SK-N-SH treated with all-trans-retinoic acid at 6 μM for 48 hours (cell line): ENCODE results near the gene SERPINA1.

ENCODE experiments used
- ATAC-seq: fragments of 200-7000 bp; cut with Tn5 transposase; 3 replicates; pipeline ENCODE4 v1.9.1; 2020; ENCODE audit warnings: mild to moderate bottlenecking, moderate library complexity
- ARNTL ChIP-seq: fragments of 450-650 bp; formaldehyde crosslinking; IDR thresholded peaks from 2 replicates; pipeline ENCODE4 v1.5.0; 2020; ENCODE audit warnings: low read depth, mild to moderate bottlenecking, moderate library complexity, borderline replicate concordance
- BACH2 ChIP-seq: fragments of 250-450 bp; sonication (Bioruptor Pico); IDR thresholded peaks from 2 replicates; pipeline ENCODE4 v1.9.0; 2021; ENCODE audit warnings: mild to moderate bottlenecking, borderline replicate concordance
- CREB5 ChIP-seq: fragments of 250-450 bp; sonication (Bioruptor Pico); IDR thresholded peaks from 2 replicates; pipeline ENCODE4 v1.5.1; 2020; ENCODE audit warnings: low read depth, mild to moderate bottlenecking, moderate library complexity
- CSRNP3 ChIP-seq: fragments of 250-450 bp; sonication (Bioruptor Pico); IDR thresholded peaks from 2 replicates; pipeline ENCODE4 v1.5.1; 2021; ENCODE audit warnings: mild to moderate bottlenecking, moderate library complexity
- ESRRG ChIP-seq: fragments of 250-450 bp; sonication (Bioruptor Pico); IDR thresholded peaks from 2 replicates; pipeline ENCODE4 v1.6.1; 2021; ENCODE audit warnings: mild to moderate bottlenecking
- GLIS3 ChIP-seq: fragments of 250-450 bp; sonication (Bioruptor Pico); IDR thresholded peaks from 2 replicates; pipeline ENCODE4 v1.5.0; 2020; ENCODE audit warnings: mild to moderate bottlenecking, moderate library complexity
- ISL1 ChIP-seq: fragments of 250-450 bp; sonication (Bioruptor Pico); IDR thresholded peaks from 2 replicates; pipeline ENCODE4 v2.1.2; 2022; ENCODE audit warnings: mild to moderate bottlenecking, moderate library complexity
- OSR1 ChIP-seq: fragments of 250-450 bp; sonication (Bioruptor Pico); IDR thresholded peaks from 2 replicates; pipeline ENCODE4 v1.8.0; 2022; ENCODE audit warnings: moderate library complexity, mild to moderate bottlenecking, inconsistent platforms
- POU6F1 ChIP-seq: fragments of 250-450 bp; sonication (Bioruptor Pico); IDR thresholded peaks from 2 replicates; pipeline ENCODE4 v1.8.0; 2021; ENCODE audit warnings: low read depth, mild to moderate bottlenecking, moderate library complexity, borderline replicate concordance
- PPARA ChIP-seq: fragments of 250-450 bp; sonication (Bioruptor Pico); IDR thresholded peaks from 2 replicates; pipeline ENCODE4 v1.5.0; 2020; ENCODE audit warnings: mild to moderate bottlenecking, borderline replicate concordance
- RARB ChIP-seq: fragments of 250-450 bp; sonication (Bioruptor Pico); IDR thresholded peaks from 2 replicates; pipeline ENCODE4 v1.8.0; 2021; ENCODE audit warnings: mild to moderate bottlenecking, moderate library complexity
- SNAI2 ChIP-seq: fragments of 250-450 bp; sonication (Bioruptor Pico); IDR thresholded peaks from 2 replicates; pipeline ENCODE4 v1.5.0; 2020; ENCODE audit warnings: mild to moderate bottlenecking, moderate library complexity
- TOX ChIP-seq: fragments of 250-450 bp; sonication (Bioruptor Pico); IDR thresholded peaks from 2 replicates; pipeline ENCODE4 v1.8.0; 2021; ENCODE audit warnings: mild to moderate bottlenecking, moderate library complexity, borderline replicate concordance
- TSHZ2 ChIP-seq: fragments of 250-450 bp; sonication (Bioruptor Pico); IDR thresholded peaks from 2 replicates; pipeline ENCODE4 v1.5.0; 2020; ENCODE audit warnings: mild to moderate bottlenecking, moderate library complexity
- ZC3H10 ChIP-seq: fragments of 250-450 bp; sonication (Bioruptor Pico); IDR thresholded peaks from 2 replicates; pipeline ENCODE4 v1.5.1; 2021; ENCODE audit warnings: mild to moderate bottlenecking, moderate library complexity
- ZFP3 ChIP-seq: fragments of 250-450 bp; sonication (Bioruptor Pico); IDR thresholded peaks from 2 replicates; pipeline ENCODE4 v1.5.0; 2020; ENCODE audit warnings: mild to moderate bottlenecking, moderate library complexity
- ZFP30 ChIP-seq: fragments of 450-650 bp; formaldehyde crosslinking; IDR thresholded peaks from 2 replicates; pipeline ENCODE4 v1.5.0; 2022; ENCODE audit warnings: mild to moderate bottlenecking, moderate library complexity
- ZNF565 ChIP-seq: fragments of 450-650 bp; formaldehyde crosslinking; conservative IDR thresholded peaks from 2 replicates; pipeline ENCODE4 v1.5.0; 2020; ENCODE audit warnings: low read depth, mild to moderate bottlenecking, moderate library complexity
- ZNF8 ChIP-seq: fragments of 450-650 bp; formaldehyde crosslinking; IDR thresholded peaks from 2 replicates; pipeline ENCODE4 v1.5.0; 2020; ENCODE audit warnings: mild to moderate bottlenecking, moderate library complexity

SERPINA1 gene

GRCh38 chr14:94388384-94389103, at the start of gene SERPINA1:
TSS of gene SERPINA1 (minus strand) at chr14:94388602. CDS start at chr14:94383237, 5,365 bp downstream.
- TF ChIP-seq ZNF565: no peak
- TF ChIP-seq TSHZ2 (CRISPR knock-in tag): no peak
- TF ChIP-seq POU6F1 (CRISPR knock-in tag): no peak
- peak; percentile 46 for ATAC-seq

- ATAC-seq: no peak
- TF ChIP-seq PPARA (CRISPR knock-in tag): no peak
- TF ChIP-seq ZFP30 (CRISPR knock-in tag): no peak
- TF ChIP-seq OSR1: no peak
- no peak for TF ChIP-seq POU6F1 (CRISPR knock-in tag)
- TF ChIP-seq CREB5: no peak
- TF ChIP-seq GLIS3: no peak
- TF ChIP-seq TSHZ2 (CRISPR knock-in tag): no peak
- TF ChIP-seq ZNF565: no peak
- no peak for TF ChIP-seq CSRNP3 (CRISPR knock-in tag)
- TF ChIP-seq ZFP3 (CRISPR knock-in tag): no peak
- no peak for TF ChIP-seq ZC3H10 (CRISPR knock-in tag)
Measured at GRCh38 chr14:94428610-94429009, 40.2 kb upstream of the SERPINA1 start.

GRCh38 chr14:94427016-94427613, 38.7 kb upstream of the SERPINA1 start:
- no peak for TF ChIP-seq ZFP3 (CRISPR knock-in tag)
- no peak for TF ChIP-seq ZFP30 (CRISPR knock-in tag)

GRCh38 chr14:94426526-94426925, 38.1 kb upstream of the SERPINA1 start:
- TF ChIP-seq TOX (CRISPR knock-in tag) (no peak), ISL1 (CRISPR knock-in tag) (no peak), POU6F1 (CRISPR knock-in tag) (no peak), ZNF8 (no peak), ARNTL (CRISPR knock-in tag) (no peak), RARB (CRISPR knock-in tag) (no peak), ESRRG (CRISPR knock-in tag) (no peak), PPARA (CRISPR knock-in tag) (no peak), ZFP30 (CRISPR knock-in tag) (no peak), SNAI2 (CRISPR knock-in tag) (no peak), BACH2 (CRISPR knock-in tag) (no peak), CSRNP3 (CRISPR knock-in tag) (no peak)
- no peak for ATAC-seq

More at GRCh38 chr14:94427016-94427613, 38.7 kb upstream of the SERPINA1 start:
- no peak for ATAC-seq
